Measurements from ENCODE around the gene CENPQ. TPM values are rescaled to one million over a fixed set of nuclear protein-coding genes. Genes with fewer than 3 reads are reported as not detected.
"Not testable (repeated sequence)": the region's sequence is repeated elsewhere in the genome, so short reads cannot be mapped to it uniquely, and the experiment has no call there.

CENPQ gene
- total RNA-seq, 1 experiment from 2014 or later = 9.7 TPM

DNA sequence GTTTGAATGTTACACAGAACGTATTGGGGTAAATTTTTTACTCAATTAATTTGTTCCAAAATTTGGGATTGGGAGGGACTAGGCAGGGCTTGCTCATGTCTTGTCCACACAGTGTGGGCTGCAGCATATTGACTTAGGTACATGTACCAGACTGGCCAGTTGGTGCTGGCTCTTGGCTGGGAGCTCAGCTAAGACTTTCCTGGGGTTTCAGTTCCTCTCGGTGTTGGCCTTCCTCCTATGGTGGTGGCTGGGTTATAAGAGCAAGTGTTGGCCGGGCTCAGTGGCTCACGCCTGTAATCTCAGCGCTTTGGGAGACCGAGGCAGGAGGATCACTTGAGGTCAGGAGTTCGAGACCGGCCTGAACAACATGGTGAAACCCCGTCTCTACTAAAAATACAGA lies 4.9 kb downstream of the CENPQ start:
- ATAC-seq (no peak), DNase-seq (no peak)
- Histone ChIP-seq H3K9me3 (ENCODE audit: low read length) (no peaks in the 10 kb centered on the region), H3K4me3 (ENCODE audit: low read length) (no peak overlapping the region), H2AFZ (ENCODE audit: low read length) (no peak overlapping the region), H3K27me3 (ENCODE audit: low read length) (no peaks in the 10 kb centered on the region), H3K36me3 (ENCODE audit: low read depth, low read length) (peaks cover 14% of the 10 kb centered on the region), H3K79me2 (ENCODE audit: low read length) (peaks cover 59% of the 10 kb centered on the region), H3K4me2 (ENCODE audit: low read length) (no peak overlapping the region), H3K4me1 (ENCODE audit: insufficient read depth, low read length) (peaks cover 10% of the 10 kb centered on the region), H3K27ac (ENCODE audit: low read length) (no peak overlapping the region), H4K20me1 (ENCODE audit: low read length) (no peaks in the 10 kb centered on the region), H3K9me2 (replicated peaks; ENCODE audit: low read length) (no peaks in the 10 kb centered on the region), H3F3A (ENCODE audit: low read length, unreplicated experiment) (no peaks in the 10 kb centered on the region), H3K9ac (ENCODE audit: low read length) (no peak overlapping the region)
- intact Hi-C loops (cut with micrococcal nuclease) = no loop called here
- TF ChIP-seq, protein P1, sequence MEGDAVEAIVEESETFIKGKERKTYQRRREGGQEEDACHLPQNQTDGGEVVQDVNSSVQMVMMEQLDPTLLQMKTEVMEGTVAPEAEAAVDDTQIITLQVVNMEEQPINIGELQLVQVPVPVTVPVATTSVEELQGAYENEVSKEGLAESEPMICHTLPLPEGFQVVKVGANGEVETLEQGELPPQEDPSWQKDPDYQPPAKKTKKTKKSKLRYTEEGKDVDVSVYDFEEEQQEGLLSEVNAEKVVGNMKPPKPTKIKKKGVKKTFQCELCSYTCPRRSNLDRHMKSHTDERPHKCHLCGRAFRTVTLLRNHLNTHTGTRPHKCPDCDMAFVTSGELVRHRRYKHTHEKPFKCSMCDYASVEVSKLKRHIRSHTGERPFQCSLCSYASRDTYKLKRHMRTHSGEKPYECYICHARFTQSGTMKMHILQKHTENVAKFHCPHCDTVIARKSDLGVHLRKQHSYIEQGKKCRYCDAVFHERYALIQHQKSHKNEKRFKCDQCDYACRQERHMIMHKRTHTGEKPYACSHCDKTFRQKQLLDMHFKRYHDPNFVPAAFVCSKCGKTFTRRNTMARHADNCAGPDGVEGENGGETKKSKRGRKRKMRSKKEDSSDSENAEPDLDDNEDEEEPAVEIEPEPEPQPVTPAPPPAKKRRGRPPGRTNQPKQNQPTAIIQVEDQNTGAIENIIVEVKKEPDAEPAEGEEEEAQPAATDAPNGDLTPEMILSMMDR (conservative IDR thresholded peaks at IDR 0.05; ENCODE audit: low read depth, low read length) = no peak
- TF ChIP-seq EZH2 (IDR thresholded peaks at IDR 0.05; ENCODE audit: low read length, unreplicated experiment) (no peak), EZH2phosphoT487 (IDR thresholded peaks at IDR 0.05; ENCODE audit: borderline replicate concordance, low read length) (no peak)
- ChIA-PET POLR2A (ENCODE audit: unreplicated experiment) (no interaction called here), CTCF (no interaction called here)
- BruUV-seq (replicated peaks) = no TSS peak

- H3K9me2 ChIP-seq (replicated peaks; ENCODE audit: low read length); H3K79me2 ChIP-seq (ENCODE audit: low read length); H3K4me2 ChIP-seq (ENCODE audit: low read length); H3K4me1 ChIP-seq (ENCODE audit: insufficient read depth, low read length); POLR2A ChIA-PET (ENCODE audit: unreplicated experiment); ATAC-seq; H3K27me3 ChIP-seq (ENCODE audit: low read length); H3K4me3 ChIP-seq (ENCODE audit: low read length); H3K27ac ChIP-seq (ENCODE audit: low read length); H3K9me3 ChIP-seq (ENCODE audit: low read length); intact Hi-C loops (cut with micrococcal nuclease); H2AFZ ChIP-seq (ENCODE audit: low read length); CTCF ChIA-PET; H3F3A ChIP-seq (ENCODE audit: low read length, unreplicated experiment); H4K20me1 ChIP-seq (ENCODE audit: low read length); H3K9ac ChIP-seq (ENCODE audit: low read length); BruUV-seq (replicated peaks); DNase-seq: not testable (repeated sequence)
- H3K36me3 ChIP-seq (ENCODE audit: low read depth, low read length) = peaks cover 16% of the 10 kb centered on the region
These were observed 13.4 kb downstream of the CENPQ start for GRCh38 chr6:49476564-49476963.

GRCh38 chr6:49479308-49479970 lies 16.3 kb downstream of the CENPQ start:
- Histone ChIP-seq H3K9me3 (ENCODE audit: low read length) (no peaks in the 10 kb centered on the region), H3K4me2 (ENCODE audit: low read length) (no peak overlapping the region), H3F3A (ENCODE audit: low read length, unreplicated experiment) (no peaks in the 10 kb centered on the region), H3K9me2 (replicated peaks; ENCODE audit: low read length) (no peaks in the 10 kb centered on the region), H3K4me1 (ENCODE audit: insufficient read depth, low read length) (no peaks in the 10 kb centered on the region), H4K20me1 (ENCODE audit: low read length) (no peaks in the 10 kb centered on the region), H2AFZ (ENCODE audit: low read length) (no peak overlapping the region), H3K4me3 (ENCODE audit: low read length) (no peak overlapping the region), H3K79me2 (ENCODE audit: low read length) (no peaks in the 10 kb centered on the region), H3K27me3 (ENCODE audit: low read length) (no peaks in the 10 kb centered on the region), H3K27ac (ENCODE audit: low read length) (no peak overlapping the region), H3K36me3 (ENCODE audit: low read depth, low read length) (peaks cover 8% of the 10 kb centered on the region; the same call in 1 of the 2 replicates), H3K9ac (ENCODE audit: low read length) (no peak overlapping the region)
- DNase-seq = no peak
- intact Hi-C loops (cut with micrococcal nuclease) = no loop called here
- ChIA-PET CTCF (no interaction called here), POLR2A (ENCODE audit: unreplicated experiment) (no interaction called here)
- TF ChIP-seq, protein P1 (conservative IDR thresholded peaks at IDR 0.05; ENCODE audit: low read depth, low read length) = no peak
- TF ChIP-seq EZH2 (IDR thresholded peaks at IDR 0.05; ENCODE audit: low read length, unreplicated experiment) = no peak
- no peak for TF ChIP-seq EZH2phosphoT487 (IDR thresholded peaks at IDR 0.05; ENCODE audit: borderline replicate concordance, low read length)
- ATAC-seq = no peak
- no TSS peak for BruUV-seq (replicated peaks)

DNA sequence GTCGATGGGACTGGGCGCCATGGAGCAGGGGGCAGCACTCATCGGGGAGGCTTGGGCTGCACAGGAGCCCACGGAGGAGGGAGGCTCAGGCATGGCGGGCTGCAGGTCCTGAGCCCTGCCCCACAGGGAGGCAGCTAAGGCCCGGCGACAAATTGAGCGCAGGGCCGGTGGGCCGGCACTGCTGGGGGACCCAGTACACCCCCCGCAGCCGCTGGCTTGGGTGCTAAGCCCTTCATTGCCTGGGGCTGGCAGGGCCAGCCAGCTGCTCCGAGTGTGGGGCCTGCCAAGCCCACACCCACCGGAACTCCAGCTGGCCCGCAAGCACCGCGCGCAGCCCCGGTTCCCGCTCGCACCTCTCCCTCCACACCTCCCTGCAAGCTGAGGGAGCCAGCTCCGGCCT lies 18.7 kb downstream of the CENPQ start:
- CTCF ChIA-PET; H2AFZ ChIP-seq (ENCODE audit: low read length); POLR2A ChIA-PET (ENCODE audit: unreplicated experiment); H3K4me2 ChIP-seq (ENCODE audit: low read length); ATAC-seq; intact Hi-C loops (cut with micrococcal nuclease); DNase-seq; H3K36me3 ChIP-seq (ENCODE audit: low read depth, low read length); H3K9ac ChIP-seq (ENCODE audit: low read length); BruUV-seq (replicated peaks); H3K79me2 ChIP-seq (ENCODE audit: low read length); H4K20me1 ChIP-seq (ENCODE audit: low read length); H3K27ac ChIP-seq (ENCODE audit: low read length); H3K4me3 ChIP-seq (ENCODE audit: low read length); H3K9me2 ChIP-seq (replicated peaks; ENCODE audit: low read length); H3K9me3 ChIP-seq (ENCODE audit: low read length); H3F3A ChIP-seq (ENCODE audit: low read length, unreplicated experiment); H3K4me1 ChIP-seq (ENCODE audit: insufficient read depth, low read length); H3K27me3 ChIP-seq (ENCODE audit: low read length): not testable (repeated sequence)

GRCh38 chr6:49483380-49483779 lies 20.2 kb downstream of the CENPQ start:
- H3K9me3 ChIP-seq (ENCODE audit: low read length); intact Hi-C loops (cut with micrococcal nuclease); H3K27me3 ChIP-seq (ENCODE audit: low read length); DNase-seq; H2AFZ ChIP-seq (ENCODE audit: low read length); H3K9me2 ChIP-seq (replicated peaks; ENCODE audit: low read length); H3K4me1 ChIP-seq (ENCODE audit: insufficient read depth, low read length); BruUV-seq (replicated peaks); H3K4me3 ChIP-seq (ENCODE audit: low read length); H4K20me1 ChIP-seq (ENCODE audit: low read length); H3F3A ChIP-seq (ENCODE audit: low read length, unreplicated experiment); H3K9ac ChIP-seq (ENCODE audit: low read length); POLR2A ChIA-PET (ENCODE audit: unreplicated experiment); H3K27ac ChIP-seq (ENCODE audit: low read length); H3K4me2 ChIP-seq (ENCODE audit: low read length); H3K79me2 ChIP-seq (ENCODE audit: low read length); H3K36me3 ChIP-seq (ENCODE audit: low read depth, low read length); CTCF ChIA-PET; ATAC-seq: not testable (repeated sequence)
